Common myeloid progenitor, CD34-positive (primary cell): ENCODE measurements around the gene TMEM130.

Experiments used
- CTCF ChIA-PET: fragments of 350-600 bp; sonication (Branson Sonifier 250); formaldehyde crosslinking; loops from one replicate; lab custom pipeline; 2021; ENCODE audit warnings: antibody characterized with exemption; lab: Charles Lee
- POLR2A ChIA-PET: fragments of 350-600 bp; sonication (Branson Sonifier 250); formaldehyde crosslinking; loops from one replicate; lab custom pipeline; 2021; ENCODE audit warnings: antibody characterized with exemption; lab: Charles Lee
- DNase-seq, 3 donors: peaks; one replicate each; pipeline versions ENCODE4 v3.0.0 to v3.0.0-alpha.2; 2013
- H3K27ac ChIP-seq, 2 experiments: 1 replicate in 1 of 2; 2 replicates in 1 of 2; pipeline ENCODE4 v1.7.0; 2013; ENCODE audit warnings: inconsistent platforms in 2 of 2, low read length in 2 of 2, mild to moderate bottlenecking in 2 of 2, low read depth in 1 of 2, moderate library complexity in 1 of 2; ENCODE audit not compliant: severe bottlenecking in 2 of 2, insufficient read depth in 1 of 2, poor library complexity in 1 of 2
- H3K27me3 ChIP-seq, 5 experiments: replicated peaks in 2 of 5; 1 replicate in 3 of 5; 2 replicates in 2 of 5; pipeline versions ENCODE4 v1.6.1 to v1.7.0; 2013; ENCODE audit warnings: low read length in 4 of 5, mild to moderate bottlenecking in 2 of 5, moderate library complexity in 2 of 5, inconsistent platforms in 1 of 5; ENCODE audit not compliant: insufficient read depth in 5 of 5, control insufficient read depth in 4 of 5
- H3K36me3 ChIP-seq, 4 experiments: 1 replicate in 2 of 4; 2 replicates in 2 of 4; pipeline versions ENCODE4 v1.6.1 to v1.7.0; 2013; ENCODE audit warnings: low read length in 3 of 4, control low read depth in 1 of 4, mild to moderate bottlenecking in 1 of 4; ENCODE audit not compliant: control insufficient read depth in 4 of 4, insufficient read depth in 4 of 4
- H3K4me1 ChIP-seq, 4 experiments: 1 replicate in 3 of 4; 2 replicates in 1 of 4; pipeline versions ENCODE4 v1.6.1 to v1.7.1; 2013; ENCODE audit warnings: low read length in 3 of 4, mild to moderate bottlenecking in 3 of 4, control low read depth in 1 of 4, inconsistent platforms in 1 of 4, moderate library complexity in 1 of 4; ENCODE audit not compliant: control insufficient read depth in 4 of 4, insufficient read depth in 4 of 4; ENCODE audit errors: control extremely low read depth in 1 of 4
- H3K4me3 ChIP-seq, 7 experiments: 1 replicate in 4 of 7; 2 replicates in 3 of 7; pipeline versions ENCODE4 v1.5.1 to v1.7.0; 2013; ENCODE audit warnings: mild to moderate bottlenecking in 7 of 7, low read length in 6 of 7, moderate library complexity in 6 of 7, inconsistent platforms in 2 of 7, low read depth in 2 of 7, control low read depth in 1 of 7; ENCODE audit not compliant: insufficient read depth in 4 of 7, control insufficient read depth in 1 of 7; ENCODE audit errors: extremely low read depth in 1 of 7
- H3K9me3 ChIP-seq, 5 experiments: 1 replicate in 4 of 5; 2 replicates in 1 of 5; pipeline versions ENCODE4 v1.6.1 to v1.7.1; 2013; ENCODE audit warnings: low read length in 4 of 5, mild to moderate bottlenecking in 2 of 5, inconsistent platforms in 1 of 5, low read depth in 1 of 5, moderate library complexity in 1 of 5; ENCODE audit not compliant: control insufficient read depth in 4 of 5, insufficient read depth in 2 of 5; ENCODE audit errors: control extremely low read depth in 1 of 5
- WGBS: methylation state at CpG from one replicate; pipeline ENCODE4 v1.1.5; 2013; ENCODE audit not compliant: insufficient coverage; 5-methylcytosine and 5-hydroxymethylcytosine counted together

Gene TMEM130

DNA sequence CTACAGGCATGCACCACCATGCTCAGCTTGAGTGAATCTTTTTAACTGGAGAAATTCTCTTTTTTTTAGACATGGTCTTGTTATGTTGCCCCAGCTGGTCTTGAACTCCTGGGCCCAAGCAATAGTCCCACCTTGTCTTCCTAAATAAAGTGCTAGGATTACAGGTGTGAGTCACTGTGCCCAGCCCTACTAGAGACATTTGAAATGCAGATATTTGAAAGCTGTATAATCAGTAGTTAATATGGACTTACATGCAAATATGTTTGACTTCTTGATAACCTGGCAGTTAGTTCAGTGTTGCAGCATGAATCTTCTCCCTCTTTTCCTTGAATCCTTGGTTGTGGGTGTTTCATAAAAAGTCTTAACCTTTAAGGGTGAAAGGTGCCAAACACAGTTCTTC lies 17.2 kb upstream of the TMEM130 start:
- H3K27ac ChIP-seq = no peak overlapping the region
- H3K27me3 ChIP-seq = no peaks in the 10 kb centered on the region
- H3K36me3 ChIP-seq = peaks cover 18 to 79% (median 47%) of the 10 kb centered on the region in 4 experiments
- POLR2A ChIA-PET = interaction anchor here (0.6 kb wide), 1 partner anchor 618 kb away, joined by 4 read pairs; the partner anchor contains the start of gene ZKSCAN5
- no peaks in the 10 kb centered on the region for H3K4me1 ChIP-seq
- DNase-seq = no peak
- CTCF ChIA-PET = interaction anchor here (1.0 kb wide), 1 partner anchor 10 kb away, joined by 3 read pairs; no protein-coding TSS in a partner anchor
- H3K4me3 ChIP-seq = no peak overlapping the region
- no peaks in the 10 kb centered on the region for H3K9me3 ChIP-seq

- H3K27me3 ChIP-seq = no peaks in the 10 kb centered on the region
- H3K27ac ChIP-seq = no peak overlapping the region
- CTCF ChIA-PET = interaction anchor here (1.1 to 1.5 kb wide), 3 partner anchors 9 to 19 kb away, joined by 3 to 5 read pairs (median 3); no protein-coding TSS in a partner anchor
- WGBS = 100% methylated on average over 3 of the region's 4 CpGs
- POLR2A ChIA-PET = interaction anchor here (0.6 kb wide), 1 partner anchor 410 kb away, joined by 3 read pairs; no protein-coding TSS in a partner anchor
- H3K4me1 ChIP-seq = peaks cover 0 to 12% (median 11%) of the 10 kb centered on the region in 4 experiments
- peaks cover 15 to 68% (median 43%) of the 10 kb centered on the region in 4 experiments for H3K36me3 ChIP-seq
- no peaks in the 10 kb centered on the region for H3K9me3 ChIP-seq
- no peak overlapping the region for H3K4me3 ChIP-seq
- no peak for DNase-seq
Observed at GRCh38 chr7:98884416-98884815, 14.6 kb upstream of the TMEM130 start.

DNA sequence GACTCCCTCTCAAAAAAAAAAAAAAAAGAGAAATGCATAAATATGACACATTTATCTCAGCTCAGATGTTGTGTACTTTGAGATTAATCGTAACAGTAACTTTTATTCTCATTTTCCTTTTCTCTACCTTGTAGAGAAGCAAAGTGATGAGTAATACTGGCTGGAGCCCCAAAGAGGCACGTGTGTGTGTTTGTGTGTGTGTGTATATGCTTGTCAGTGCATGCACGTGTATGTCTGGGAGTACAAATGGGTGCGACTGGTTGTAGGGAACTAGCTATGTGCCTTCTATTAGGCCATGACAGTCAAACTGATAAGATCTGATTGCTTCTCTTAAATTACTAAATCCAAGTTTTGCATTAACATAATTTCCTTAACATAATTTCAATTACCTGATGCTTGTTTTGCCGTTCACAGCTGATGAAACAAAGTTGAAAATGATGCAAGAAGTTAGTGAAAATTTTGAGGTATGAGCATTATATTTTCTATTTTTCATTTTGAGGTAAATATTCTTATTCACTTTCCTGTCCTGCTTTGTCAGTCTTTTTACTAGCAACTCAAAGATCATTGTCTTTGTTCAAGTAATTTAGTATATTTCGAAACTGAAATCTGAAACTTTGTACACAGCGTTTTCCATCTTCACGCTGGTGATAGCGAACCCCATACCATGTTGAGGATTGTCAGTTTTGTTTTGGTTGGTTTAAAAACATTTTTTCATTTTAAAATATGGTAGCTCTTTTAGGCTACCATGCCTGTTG lies 11.9 kb upstream of the TMEM130 start:
- POLR2A ChIA-PET = no interaction called here
- Histone ChIP-seq H3K27me3 (no peaks in the 10 kb centered on the region), H3K4me3 (no peak overlapping the region), H3K4me1 (peaks cover 0 to 22% (median 20%) of the 10 kb centered on the region in 4 experiments), H3K36me3 (peaks cover 8 to 46% (median 31%) of the 10 kb centered on the region in 4 experiments), H3K9me3 (no peaks in the 10 kb centered on the region), H3K27ac (no peak overlapping the region)
- CTCF ChIA-PET = interaction anchor here (2.1 kb wide), 1 partner anchor 8 kb away, joined by 8 read pairs; no protein-coding TSS in a partner anchor
- WGBS = 92% methylated on average over 2 of the region's 9 CpGs
- no peak for DNase-seq

GRCh38 chr7:98880485-98880884 lies 10.7 kb upstream of the TMEM130 start:
- Histone ChIP-seq H3K27ac (peak overlapping the region in 1 of 2 experiments; percentile 95), H3K4me3 (no peak overlapping the region), H3K4me1 (peaks cover 0 to 22% (median 20%) of the 10 kb centered on the region in 4 experiments), H3K27me3 (no peaks in the 10 kb centered on the region), H3K36me3 (peaks cover 7 to 38% (median 28%) of the 10 kb centered on the region in 4 experiments), H3K9me3 (no peaks in the 10 kb centered on the region)
- POLR2A ChIA-PET = interaction anchor here (0.6 to 0.7 kb wide), 2 partner anchors 11 to 565 kb away, joined by 4 read pairs; no protein-coding TSS in a partner anchor
- WGBS = 100% methylated on average over 2 of the region's 8 CpGs
- CTCF ChIA-PET = interaction anchor here (1.0 to 2.1 kb wide), 3 partner anchors 10 to 459 kb away, joined by 3 to 8 read pairs (median 3); no protein-coding TSS in a partner anchor
- DNase-seq = no peak

DNA sequence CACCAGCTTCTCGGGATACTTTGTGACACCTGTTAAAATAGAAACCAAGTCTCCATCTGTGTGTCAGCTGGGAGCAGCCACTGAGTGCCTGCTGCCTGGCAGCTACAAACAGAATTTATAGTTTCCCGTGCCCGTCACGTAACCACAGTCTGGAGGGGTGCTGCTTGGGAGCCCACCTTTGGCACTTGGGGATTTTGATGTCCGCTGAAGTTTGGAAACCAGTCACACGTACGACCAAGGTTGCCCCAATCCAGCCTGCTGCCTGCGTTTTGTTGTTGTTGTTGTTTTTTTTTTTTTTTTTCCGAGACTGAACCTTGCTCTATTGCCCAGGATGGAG lies 10.1 kb upstream of the TMEM130 start:
- POLR2A ChIA-PET = interaction anchor here (0.6 to 0.7 kb wide), 3 partner anchors 10 to 1202 kb away, joined by 3 to 4 read pairs (median 4); no protein-coding TSS in a partner anchor
- H3K9me3 ChIP-seq = no peaks in the 10 kb centered on the region
- WGBS = 23% methylated on average over 5 of the region's 9 CpGs
- no peaks in the 10 kb centered on the region for H3K27me3 ChIP-seq
- H3K36me3 ChIP-seq = peaks cover 7 to 36% (median 28%) of the 10 kb centered on the region in 4 experiments
- peaks cover 0 to 22% (median 20%) of the 10 kb centered on the region in 4 experiments for H3K4me1 ChIP-seq
- peak overlapping the region; percentile 38 to 95 for H3K27ac ChIP-seq
- no peak for DNase-seq
- CTCF ChIA-PET = interaction anchor here (1.0 to 2.1 kb wide), 4 partner anchors 10 to 458 kb away, joined by 3 to 8 read pairs (median 4); no protein-coding TSS in a partner anchor
- H3K4me3 ChIP-seq = peak overlapping the region; percentile 25 to 99 (median 93)

DNA sequence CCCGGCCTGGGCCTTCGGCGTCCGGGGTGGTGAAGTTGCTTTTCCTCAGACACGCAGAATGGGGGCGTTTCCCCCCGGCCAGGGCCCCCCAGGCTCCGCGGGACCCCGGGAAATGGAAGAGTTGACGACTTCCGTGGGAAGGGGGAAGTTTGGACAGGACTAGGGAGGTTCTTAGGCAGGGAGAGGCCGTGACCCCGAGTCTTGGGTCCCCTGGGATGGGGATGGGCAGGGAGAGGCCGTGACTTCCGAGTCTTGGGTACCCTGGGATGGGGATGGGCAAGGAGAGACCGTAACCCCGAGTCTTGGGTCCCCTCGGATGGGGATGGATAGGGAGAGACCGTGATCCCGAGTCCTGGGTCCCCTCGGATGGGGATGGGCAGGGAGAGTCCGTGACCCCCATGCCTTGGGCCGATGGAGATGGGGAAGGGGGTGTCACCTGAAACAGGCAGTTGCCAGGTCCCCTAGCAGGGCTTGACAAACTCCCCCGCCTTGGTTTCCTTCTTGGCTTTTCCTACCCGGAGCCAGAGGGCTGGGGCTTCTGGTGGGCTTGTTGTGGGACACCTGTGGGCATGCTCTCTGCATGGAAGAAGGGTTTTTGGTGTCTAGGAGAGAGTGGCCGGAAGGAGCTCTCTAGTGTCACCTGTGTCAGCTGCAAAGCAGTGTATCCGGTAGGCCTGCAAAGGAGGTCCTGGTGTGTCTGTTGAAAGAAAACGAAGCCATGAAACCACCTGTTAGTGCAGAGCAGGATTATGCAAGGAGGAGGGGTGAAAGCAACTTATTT lies 9.6 kb upstream of the TMEM130 start:
- Histone ChIP-seq H3K4me1 (peaks cover 0 to 22% (median 20%) of the 10 kb centered on the region in 4 experiments), H3K4me3 (peak overlapping the region; percentile 90 to 99 (median 93)), H3K27ac (peak overlapping the region; percentile 86 to 95), H3K36me3 (peaks cover 7 to 31% (median 23%) of the 10 kb centered on the region in 4 experiments), H3K9me3 (no peaks in the 10 kb centered on the region), H3K27me3 (no peaks in the 10 kb centered on the region)
- DNase-seq = peak; percentile 51 to 88 (median 80)
- ChIA-PET POLR2A (interaction anchor here (0.6 to 1.0 kb wide), 2 partner anchors 16 to 1203 kb away, joined by 3 read pairs; no protein-coding TSS in a partner anchor), CTCF (interaction anchor here (1.0 to 2.1 kb wide), 5 partner anchors 11 to 594 kb away, joined by 3 to 8 read pairs (median 3); no protein-coding TSS in a partner anchor)
- 2% methylated on average over 28 of the region's 29 CpGs for WGBS
